K562 (cell line): ENCODE data around the gene SULT1C4. TPM values are rescaled to one million over a fixed set of nuclear protein-coding genes. Genes with fewer than 3 reads are reported as not detected.

Experiments used
- ATAC-seq: fragments of 200-7000 bp; cut with Tn5 transposase; 3 replicates; pipeline ENCODE4 v1.9.1; 2020; ENCODE audit warnings: moderate library complexity
- BruUV-seq: library from RNA; stranded (reverse); fragments of 400-500 nt; replicated peaks from 2 replicates; lab custom pipeline; 2021; lab: Mats Ljungman, UMichigan
- CTCF ChIA-PET: fragments of 300-600 bp; formaldehyde crosslinking; extraction: SDS; loops from one replicate; lab custom pipeline; 2021; ENCODE audit warnings: low intra/inter-chr PET ratio; lab: Yijun Ruan, JAX
- POLR2A ChIA-PET: fragments of 300-600, 350-650 bp; sonication (Branson Sonifier 250); formaldehyde crosslinking; extraction: SDS; loops from one replicate; lab custom pipeline; 2021; ENCODE audit warnings: antibody characterized with exemption, inconsistent platforms; lab: Yijun Ruan, JAX
- DNase-seq, 4 experiments: peaks; one replicate each; pipeline versions ENCODE4 v3.0.0 to v3.0.0-alpha.2; 2011 to 2018; ENCODE audit warnings: low spot score in 3 of 4, mixed read lengths in 3 of 4; ENCODE audit errors: extremely low read depth in 1 of 4
- FAIRE-seq: peaks from 2 replicates; lab custom pipeline; 2011; peaks lifted over from hg19 to GRCh38; lab: Jason Lieb, UNC
- H2AFZ ChIP-seq: 2 replicates; pipeline ENCODE4 v1.6.0; 2011; ENCODE audit warnings: low read depth, low read length, control low read depth, inconsistent platforms
- H3K27ac ChIP-seq: fragments of 200-600 bp; 3 replicates; pipeline ENCODE4 v1.8.0; 2011; ENCODE audit warnings: low read depth, mild to moderate bottlenecking, control low read depth, inconsistent platforms, low read length, moderate library complexity, mixed read lengths; ENCODE audit errors: extremely low read depth
- H3K27me3 ChIP-seq, 2 experiments: fragments of 300-600 bp in 1 of 2; 2 replicates in 1 of 2; 3 replicates in 1 of 2; pipeline versions ENCODE4 v1.6.0 to v1.8.0; 2011; ENCODE audit warnings: inconsistent platforms in 2 of 2, low read length in 2 of 2, mild to moderate bottlenecking in 1 of 2, mixed read lengths in 1 of 2, moderate library complexity in 1 of 2; ENCODE audit not compliant: control insufficient read depth in 2 of 2, insufficient read depth in 2 of 2
- H3K36me3 ChIP-seq: fragments of 300-600 bp; 3 replicates; pipeline ENCODE4 v1.8.0; 2011; ENCODE audit warnings: mild to moderate bottlenecking, low read length, inconsistent platforms; ENCODE audit not compliant: control insufficient read depth, insufficient read depth
- H3K4me1 ChIP-seq, 2 experiments: fragments of 200-600 bp in 1 of 2; replicated peaks in 1 of 2; 2 replicates in 1 of 2; 3 replicates in 1 of 2; pipeline versions ENCODE4 v1.5.1 to v1.8.0; 2011; ENCODE audit warnings: inconsistent platforms in 2 of 2, low read length in 2 of 2, mild to moderate bottlenecking in 1 of 2, mixed read lengths in 1 of 2, moderate library complexity in 1 of 2; ENCODE audit not compliant: control insufficient read depth in 2 of 2, insufficient read depth in 2 of 2
- H3K4me2 ChIP-seq: 2 replicates; pipeline ENCODE4 v1.6.1; 2011; ENCODE audit warnings: low read length, control low read depth, inconsistent platforms, mixed read lengths; ENCODE audit not compliant: insufficient read depth
- H3K4me3 ChIP-seq: fragments of 200-600 bp; sonication (generic), shearing (Covaris generic); 2 replicates; pipeline ENCODE4 v1.5.1; 2016; ENCODE audit warnings: control low read depth, inconsistent platforms
- H3K79me2 ChIP-seq: fragments of 200-600 bp; 3 replicates; pipeline ENCODE4 v1.8.0; 2011; ENCODE audit warnings: low read length, inconsistent platforms; ENCODE audit not compliant: control insufficient read depth, insufficient read depth
- H3K9ac ChIP-seq, 2 experiments: 2 replicates each; pipeline versions ENCODE4 v1.6.0 to v1.6.1; 2011; ENCODE audit warnings: low read depth in 2 of 2, low read length in 2 of 2, control low read depth in 1 of 2, inconsistent platforms in 1 of 2, mild to moderate bottlenecking in 1 of 2, mixed read lengths in 1 of 2; ENCODE audit not compliant: insufficient read depth in 1 of 2
- H3K9me1 ChIP-seq: one replicate; pipeline ENCODE4 v1.6.0; 2011; ENCODE audit warnings: inconsistent platforms, mild to moderate bottlenecking, low read length, moderate library complexity; ENCODE audit not compliant: control insufficient read depth, insufficient read depth
- H3K9me3 ChIP-seq: replicated peaks from 2 replicates; pipeline ENCODE4 v1.5.1; 2011; ENCODE audit warnings: low read depth, low read length, inconsistent platforms; ENCODE audit not compliant: control insufficient read depth, insufficient read depth
- H4K20me1 ChIP-seq: replicated peaks from 2 replicates; pipeline ENCODE4 v1.6.1; 2011; ENCODE audit warnings: low read length, inconsistent platforms, mixed read lengths; ENCODE audit not compliant: control insufficient read depth, insufficient read depth
- ASH1L ChIP-seq: fragments of 450-650 bp; IDR thresholded peaks from 2 replicates; pipeline ENCODE4 v1.6.1; 2018; ENCODE audit warnings: borderline replicate concordance, mild to moderate bottlenecking, low read depth; ENCODE audit not compliant: partially characterized antibody
- CLOCK ChIP-seq: fragments of 250-450 bp; sonication (Bioruptor Pico); IDR thresholded peaks from 2 replicates; pipeline ENCODE4 v1.4.0; 2020; ENCODE audit warnings: mild to moderate bottlenecking, moderate library complexity, borderline replicate concordance
- HNRNPK ChIP-seq: fragments of 200-400 bp; formaldehyde crosslinking; IDR thresholded peaks from one replicate; pipeline ENCODE4 v1.6.1; 2018; ENCODE audit warnings: mild to moderate bottlenecking, low read depth, low read length; ENCODE audit not compliant: poor library complexity, severe bottlenecking
- NONO ChIP-seq, 2 experiments: fragments of 200-400 bp in 1 of 2; fragments of 450-650 bp in 1 of 2; formaldehyde crosslinking in 1 of 2; IDR thresholded peaks; 2 replicates each; pipeline ENCODE4 v1.6.1; 2017; ENCODE audit warnings: low read depth in 2 of 2, mild to moderate bottlenecking in 2 of 2, moderate library complexity in 2 of 2, low read length in 1 of 2
- SAFB ChIP-seq: fragments of 200-400 bp; formaldehyde crosslinking; IDR thresholded peaks from 2 replicates; pipeline ENCODE4 v1.6.1; 2017; ENCODE audit warnings: low read depth, low read length, borderline replicate concordance
- SMARCA4 ChIP-seq: fragments of 450-650 bp; IDR thresholded peaks from 2 replicates; pipeline ENCODE4 v1.6.1; 2016
- SNRNP70 ChIP-seq: fragments of 200-400 bp; formaldehyde crosslinking; optimal IDR thresholded peaks from 2 replicates; pipeline ENCODE3; 2017; ENCODE audit warnings: low read depth, low read length
- TSHZ1 ChIP-seq: fragments of 250-450 bp; sonication (Bioruptor Pico); IDR thresholded peaks from 2 replicates; pipeline ENCODE4 v1.4.0; 2020; ENCODE audit warnings: mild to moderate bottlenecking, moderate library complexity
- YY1 ChIP-seq, 3 experiments: IDR thresholded peaks; 2 replicates each; pipeline ENCODE4 v1.6.1; 2011; ENCODE audit warnings: low read length in 2 of 3, mild to moderate bottlenecking in 2 of 3, moderate library complexity in 2 of 3, borderline replicate concordance in 1 of 3, control low read depth in 1 of 3, low read depth in 1 of 3; ENCODE audit not compliant: insufficient read depth in 3 of 3, insufficient replicate concordance in 2 of 3, control insufficient read depth in 1 of 3, insufficient read length in 1 of 3; ENCODE audit errors: extremely low read depth in 1 of 3
- ZNF316 ChIP-seq: fragments of 450-650 bp; IDR thresholded peaks from 2 replicates; pipeline ENCODE4 v1.6.1; 2016
- WGBS: fragments of 100-300 bp; shearing (Covaris generic); methylation state at CpG from one replicate; pipeline ENCODE4 v1.1.6; 2016; ENCODE audit warnings: low coverage, mixed read lengths; ENCODE audit not compliant: insufficient coverage; ENCODE audit errors: missing lambda C conversion rate; 5-methylcytosine and 5-hydroxymethylcytosine counted together
- in situ Hi-C: fragments of 300-500 bp; cut with MboI; formaldehyde crosslinking; loops from 4 replicates; pipeline ENCODE4 v1.15.0; 2018; ENCODE audit warnings: inconsistent platforms, mixed read lengths
- intact Hi-C: fragments of 100-400 bp; cut with micrococcal nuclease; formaldehyde crosslinking; loops from 2 replicates; pipeline ENCODE4 v1.14.2; 2022
- polyA plus RNA-seq, 8 experiments: library from polyadenylated mRNA; depleted of rRNA in 4 of 8; stranded (reverse) in 5 of 8; unstranded in 3 of 8; fragments of >200 nt; fragmentation: Nextera tagmentation in 2 of 8; fragmentation: Illumina TruSeq in 1 of 8; extraction: Ambion mirVana in 2 of 8; extraction: Trizol in 1 of 8; gene quantifications; 2 replicates each; pipeline versions ENCODE4 v1.2.1 to v1.2.3, GENCODE V29; 2011 to 2014; ENCODE audit warnings: inconsistent platforms in 1 of 8, missing spikeins in 1 of 8
- total RNA-seq, 7 experiments: library from RNA; depleted of rRNA in 6 of 7; stranded (reverse); fragments of >200 nt in 6 of 7; fragmentation: Illumina TruSeq in 2 of 7; extraction: Trizol in 2 of 7; gene quantifications; 2 replicates each; pipeline versions ENCODE4 v1.2.1 to v1.2.3, GENCODE V29; 2011 to 2021; ENCODE audit warnings: low replicate concordance in 1 of 7
- TF ChIP-seq, protein P1 (sequence below): sonication (generic); formaldehyde crosslinking; IDR thresholded peaks from 2 replicates; pipeline ENCODE4 v1.8.1; 2022; ENCODE audit warnings: missing genetic modification reagents

Gene SULT1C4
- total and polyA plus RNA-seq, 9 of the 15 experiments (the other 6 are each of a cell fraction or from before 2014, with no cell fraction given): 0.04 to 0.14 (median 0.09) TPM; not detected in 5

- no peak for TF ChIP-seq TSHZ1
- TF ChIP-seq ASH1L: no peak
- no peak for TF ChIP-seq SAFB
- no peak for TF ChIP-seq YY1 (IDR thresholded peaks at IDR 0.05; ENCODE audit: borderline replicate concordance in 1 of 3, control insufficient read depth in 1 of 3, extremely low read depth in 1 of 3, insufficient read depth in 3 of 3, insufficient read length in 1 of 3, insufficient replicate concordance in 2 of 3, low read depth in 1 of 3, low read length in 2 of 3)
- no peak for TF ChIP-seq SNRNP70
- TF ChIP-seq HNRNPK: no peak
These were observed 25.9 kb upstream of the SULT1C4 start (continued) for GRCh38 chr2:108351889-108352288.

DNA sequence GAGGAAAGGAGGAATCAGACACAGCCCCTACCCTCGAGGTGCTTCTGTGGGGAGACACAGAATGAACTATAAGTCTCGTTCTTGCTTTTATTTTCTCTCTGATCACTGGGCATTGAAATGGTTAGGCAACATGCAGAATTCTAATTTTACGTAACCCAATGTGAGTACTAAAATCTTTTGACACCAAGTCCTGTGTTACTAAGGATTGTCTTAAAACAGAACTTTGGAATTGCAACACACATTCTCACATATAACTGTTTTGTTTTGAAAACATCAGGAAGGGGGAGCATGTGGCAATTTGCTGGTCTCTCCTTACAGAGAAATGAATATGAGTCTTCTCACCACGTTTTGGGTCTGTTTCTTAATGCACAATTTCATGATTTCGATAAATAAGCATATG lies 23.6 kb upstream of the SULT1C4 start:
- H3K27me3 ChIP-seq: no peaks in the 10 kb centered on the region
- H3K36me3 ChIP-seq: no peaks in the 10 kb centered on the region
- DNase-seq: no peak
- no peaks in the 10 kb centered on the region for H4K20me1 ChIP-seq
- in situ Hi-C loops (no loop called here), intact Hi-C loops (loop anchor here (5.0 to 10.0 kb wide), 2 partner anchors 38 to 91 kb away; partner anchors contain the start of gene GCC2)
- no TSS peak for BruUV-seq
- no peak overlapping the region for H3K9ac ChIP-seq
- FAIRE-seq: no peak
- ChIA-PET CTCF (interaction anchor here (0.6 kb wide), 1 partner anchor 426 kb away, joined by 4 read pairs; no protein-coding TSS in a partner anchor), POLR2A (interaction anchor here (0.6 kb wide), 1 partner anchor 1277 kb away, joined by 3 read pairs; no protein-coding TSS in a partner anchor)
- H3K27ac ChIP-seq: no peak overlapping the region
- no peak for ATAC-seq
- H3K4me3 ChIP-seq: no peak overlapping the region
- H3K4me1 ChIP-seq: peaks cover 0 to 6% of the 10 kb centered on the region in 2 experiments; a peak in 2 of 5 replicates
- H3K79me2 ChIP-seq: no peaks in the 10 kb centered on the region
- no peaks in the 10 kb centered on the region for H3K9me3 ChIP-seq
- no peaks in the 10 kb centered on the region for H3K9me1 ChIP-seq
- H3K4me2 ChIP-seq: no peak overlapping the region
- WGBS: 11% methylated on average over 5 of the region's 5 CpGs
- no peak overlapping the region; the same call in 1 of the 2 replicates for H2AFZ ChIP-seq
- TF ChIP-seq, protein P1, sequence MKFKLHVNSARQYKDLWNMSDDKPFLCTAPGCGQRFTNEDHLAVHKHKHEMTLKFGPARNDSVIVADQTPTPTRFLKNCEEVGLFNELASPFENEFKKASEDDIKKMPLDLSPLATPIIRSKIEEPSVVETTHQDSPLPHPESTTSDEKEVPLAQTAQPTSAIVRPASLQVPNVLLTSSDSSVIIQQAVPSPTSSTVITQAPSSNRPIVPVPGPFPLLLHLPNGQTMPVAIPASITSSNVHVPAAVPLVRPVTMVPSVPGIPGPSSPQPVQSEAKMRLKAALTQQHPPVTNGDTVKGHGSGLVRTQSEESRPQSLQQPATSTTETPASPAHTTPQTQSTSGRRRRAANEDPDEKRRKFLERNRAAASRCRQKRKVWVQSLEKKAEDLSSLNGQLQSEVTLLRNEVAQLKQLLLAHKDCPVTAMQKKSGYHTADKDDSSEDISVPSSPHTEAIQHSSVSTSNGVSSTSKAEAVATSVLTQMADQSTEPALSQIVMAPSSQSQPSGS (CRISPR knock-in tag): no peak
- TF ChIP-seq NONO (IDR thresholded peaks at IDR 0.05; ENCODE audit: low read depth in 2 of 2, low read length in 1 of 2) (no peak), SMARCA4 (no peak), ZNF316 (no peak), CLOCK (CRISPR knock-in tag) (no peak)
